GM18870 (cell line): ENCODE measurements around the gene F12.
"Not testable (repeated sequence)": the region's sequence is repeated elsewhere in the genome, so short reads cannot be mapped to it uniquely, and the experiment has no call there.

ENCODE experiments used
- ATAC-seq: cut with Tn5 transposase; IDR thresholded peaks from one replicate; pipeline ENCODE4 v1.9.1; 2021; ENCODE audit warnings: moderate library complexity; ENCODE audit not compliant: unreplicated experiment

F12 gene

DNA sequence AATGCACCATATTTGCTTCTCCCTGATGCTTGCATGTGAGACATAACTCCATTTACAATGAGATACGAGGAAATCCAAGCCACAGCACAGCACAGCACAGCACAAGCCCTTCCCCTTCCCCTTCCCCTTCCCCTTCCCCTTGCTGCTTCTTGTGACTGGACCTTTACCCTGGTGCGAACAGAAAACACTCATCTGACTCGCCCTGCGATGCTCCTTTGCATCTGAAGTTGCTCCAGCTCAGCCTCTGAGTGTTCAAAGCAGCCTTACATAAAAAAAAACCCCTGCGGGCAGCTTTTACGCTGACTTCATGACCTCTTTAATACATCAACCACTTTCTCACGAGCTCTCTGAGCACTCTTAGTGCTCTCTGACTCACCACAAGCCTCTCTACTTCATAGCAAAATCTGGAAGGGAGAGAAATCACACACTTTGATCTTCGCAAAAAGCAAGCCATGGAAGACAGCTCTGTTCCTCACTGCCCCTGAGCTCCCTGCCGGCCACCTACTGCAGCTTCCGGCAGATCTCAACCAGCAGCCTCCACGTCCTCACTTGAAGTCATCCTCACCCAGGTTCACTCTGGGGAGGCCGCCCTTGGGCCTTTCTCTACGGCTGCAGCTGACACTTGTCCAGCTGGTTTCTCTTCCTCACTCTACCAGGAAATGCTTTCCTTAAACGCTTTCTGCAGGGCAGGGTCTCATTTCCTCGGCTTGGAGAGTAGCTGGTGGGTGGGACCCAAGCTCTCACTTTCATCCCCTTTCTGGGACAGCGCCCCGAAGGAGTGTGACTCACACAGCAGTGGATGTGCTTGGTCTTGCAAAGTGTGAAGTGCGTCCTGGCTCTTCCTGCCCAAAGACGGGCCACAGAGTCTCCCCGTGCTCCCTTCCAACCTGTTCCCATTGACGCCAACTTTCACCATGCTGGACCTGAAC is 19.9 kb downstream of the F12 start:
- ATAC-seq = peak; percentile 41

DNA sequence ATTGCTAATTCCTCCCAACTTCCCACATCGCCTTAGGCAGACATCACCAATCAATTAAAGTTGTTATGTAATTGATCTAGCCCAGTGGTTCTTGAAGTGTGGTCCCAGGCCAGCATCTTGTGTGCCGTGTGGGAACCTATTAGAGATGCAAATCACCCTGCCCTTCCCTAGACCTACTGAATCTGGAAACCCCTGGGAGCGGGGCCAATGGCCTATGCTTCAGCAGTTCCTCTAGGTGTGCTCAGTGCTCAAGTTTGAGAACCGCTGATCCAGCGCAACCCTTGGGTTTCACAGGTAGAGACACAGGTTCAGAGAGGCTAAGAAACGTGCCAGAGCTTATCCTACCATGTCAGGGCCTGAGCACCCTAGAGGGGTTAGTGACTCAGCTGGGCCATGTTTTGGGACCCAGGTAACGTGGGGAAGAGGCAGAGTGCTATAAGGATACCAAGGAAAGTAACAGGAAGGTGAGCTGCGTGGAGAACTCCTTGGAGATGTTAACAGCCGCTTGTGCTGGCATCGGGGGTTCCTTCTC is 20.8 kb downstream of the F12 start:
- ATAC-seq = no peak

DNA sequence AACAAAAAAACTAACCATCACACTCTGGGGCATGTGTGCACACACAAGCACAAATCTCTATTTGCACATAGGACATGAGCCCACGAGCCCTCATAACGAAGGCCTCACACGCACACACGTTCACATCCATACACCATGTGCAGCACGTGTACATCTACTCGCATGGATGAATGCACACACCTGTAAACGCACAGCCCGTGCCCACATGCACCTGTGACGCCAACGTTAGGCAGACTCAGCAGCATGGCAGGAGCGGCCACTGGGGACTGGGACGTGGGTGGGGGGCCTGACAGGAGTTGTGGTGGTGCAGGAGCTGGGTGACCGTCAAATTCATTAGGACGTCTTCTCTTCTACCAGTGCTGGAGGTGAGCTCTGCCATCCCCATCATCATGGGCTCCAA is 22.0 kb downstream of the F12 start:
- ATAC-seq = no peak

DNA sequence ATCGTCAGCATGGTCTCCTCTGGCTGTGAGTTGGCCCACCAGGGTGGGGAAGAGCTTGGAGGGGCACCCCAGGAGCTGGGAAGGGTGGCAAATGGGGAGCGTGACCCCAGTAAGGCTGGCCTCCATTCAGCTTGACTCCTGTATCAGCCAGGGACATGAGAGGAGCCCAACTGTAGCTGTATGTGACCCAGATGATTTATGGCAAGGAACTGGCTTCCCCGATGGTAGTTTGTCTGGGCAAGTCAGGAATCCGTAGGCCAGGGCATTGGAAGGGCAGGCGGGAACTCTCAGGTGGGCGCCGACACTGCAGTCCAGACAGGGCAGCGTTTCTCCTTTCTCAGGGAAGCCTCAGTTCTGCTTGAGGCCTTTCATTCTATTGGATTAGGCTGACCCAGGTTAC is 22.8 kb downstream of the F12 start:
- ATAC-seq = no peak

DNA sequence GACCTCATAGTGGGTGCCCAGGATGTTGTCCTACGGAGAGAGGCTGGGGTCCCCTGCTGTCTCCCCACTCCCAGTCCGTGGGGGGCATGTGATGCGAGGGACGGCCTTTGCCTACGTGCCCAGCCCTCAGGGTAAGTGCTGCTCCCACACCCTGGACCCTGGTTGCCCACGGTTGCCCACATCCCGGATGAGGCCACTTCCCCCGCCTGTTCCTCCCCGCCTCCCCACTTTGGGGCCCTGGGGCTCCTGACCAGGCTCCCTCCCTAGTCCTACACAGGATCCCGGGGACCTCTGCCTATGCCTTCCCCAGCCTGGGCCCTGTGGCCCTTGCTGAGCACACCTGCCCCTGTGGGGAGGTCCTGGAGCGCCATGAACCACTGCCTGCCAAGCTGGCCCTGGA is 23.6 kb downstream of the F12 start:
- ATAC-seq = no peak

DNA sequence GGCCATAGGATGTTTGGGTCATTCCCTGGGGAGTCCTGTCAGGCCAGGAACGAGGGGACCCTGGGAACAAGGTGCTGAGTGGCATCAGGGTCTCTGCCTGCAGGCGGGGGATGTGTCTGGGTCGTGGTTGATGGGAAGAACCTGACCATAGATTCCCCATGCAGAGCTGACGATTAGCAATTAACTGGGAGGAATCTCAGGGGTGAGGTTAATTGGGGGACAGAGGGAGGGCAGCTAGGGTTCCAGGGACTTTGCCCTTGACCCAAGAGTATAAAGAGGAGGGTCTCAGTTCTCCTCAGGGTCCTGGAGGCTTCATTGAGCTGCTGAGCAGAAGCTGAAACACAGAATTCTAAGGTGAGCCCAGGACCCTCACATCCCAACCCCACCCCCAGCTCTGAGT is 25.2 kb downstream of the F12 start, which contains the start of gene SLC34A1:
Gene SLC34A1 (plus strand): TSS at position 301 of the 400 bp plus-strand sequence. CDS start 1,308 bp downstream, outside the sequence.
- no peak for ATAC-seq

DNA sequence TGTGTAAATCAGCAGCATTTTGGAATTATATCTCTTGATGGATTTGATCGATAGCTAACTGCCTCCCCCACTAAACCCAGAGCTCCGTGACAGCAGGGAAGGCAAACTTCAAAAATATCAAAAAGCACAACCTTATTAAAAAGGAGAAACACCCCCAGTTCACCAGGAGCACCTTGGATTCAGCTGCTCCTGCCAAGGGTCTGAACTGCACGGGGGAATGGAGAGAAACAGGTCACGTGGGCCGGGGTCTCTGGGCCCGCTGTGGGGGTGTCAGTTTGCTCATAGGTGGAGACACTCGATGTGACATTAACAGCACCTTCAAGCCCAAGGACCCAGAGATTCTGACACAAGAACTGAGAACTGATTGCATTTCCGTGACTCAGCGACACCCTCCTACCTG is 26.2 kb downstream of the F12 start:
- ATAC-seq = no peak

DNA sequence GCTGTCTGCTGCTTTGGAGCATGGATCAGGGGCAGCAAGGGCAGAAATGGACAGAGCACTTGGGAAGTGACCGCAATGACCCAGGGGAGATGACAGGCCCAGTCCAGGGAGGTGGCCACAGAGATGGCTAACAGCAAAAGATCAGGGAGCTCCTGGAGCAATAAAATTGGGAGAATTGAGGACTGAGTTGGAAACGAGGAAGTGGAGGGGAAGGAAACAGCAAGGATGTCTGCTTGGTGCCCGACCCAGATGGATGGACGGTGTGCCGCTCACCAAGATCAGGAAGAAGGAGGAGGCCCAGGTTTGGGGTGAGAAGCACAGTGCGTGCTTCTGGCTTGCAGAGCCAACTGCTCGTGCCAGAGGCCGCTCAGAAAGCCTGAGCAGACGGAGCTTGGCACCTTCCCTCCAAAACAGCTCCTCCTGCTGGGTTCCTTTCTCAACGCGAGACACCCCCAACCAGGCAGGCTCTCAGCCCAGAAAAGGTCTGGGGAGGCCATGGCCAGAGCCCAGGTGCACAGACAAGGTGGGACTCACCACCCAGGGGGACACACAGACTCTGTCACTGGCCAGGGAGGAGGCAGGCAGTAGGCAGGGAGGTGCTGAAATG is 26.8 kb downstream of the F12 start:
- no peak for ATAC-seq

DNA sequence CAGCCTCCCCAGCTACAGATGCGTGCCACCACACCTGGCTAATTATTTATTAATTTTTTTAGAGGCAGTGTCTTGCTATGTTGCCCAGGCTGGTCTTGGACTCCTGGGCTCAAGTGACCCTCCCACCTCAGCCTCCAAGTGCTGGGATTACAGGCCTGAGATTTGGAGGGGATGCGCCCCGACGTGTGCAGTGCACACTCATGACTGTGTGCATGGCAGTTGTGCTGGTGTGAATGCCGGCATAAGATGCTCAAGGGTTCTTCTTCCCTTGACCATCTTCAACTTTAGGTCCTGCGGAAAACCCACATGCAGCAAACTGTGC is 28.6 kb downstream of the F12 start:
- no peak for ATAC-seq

DNA sequence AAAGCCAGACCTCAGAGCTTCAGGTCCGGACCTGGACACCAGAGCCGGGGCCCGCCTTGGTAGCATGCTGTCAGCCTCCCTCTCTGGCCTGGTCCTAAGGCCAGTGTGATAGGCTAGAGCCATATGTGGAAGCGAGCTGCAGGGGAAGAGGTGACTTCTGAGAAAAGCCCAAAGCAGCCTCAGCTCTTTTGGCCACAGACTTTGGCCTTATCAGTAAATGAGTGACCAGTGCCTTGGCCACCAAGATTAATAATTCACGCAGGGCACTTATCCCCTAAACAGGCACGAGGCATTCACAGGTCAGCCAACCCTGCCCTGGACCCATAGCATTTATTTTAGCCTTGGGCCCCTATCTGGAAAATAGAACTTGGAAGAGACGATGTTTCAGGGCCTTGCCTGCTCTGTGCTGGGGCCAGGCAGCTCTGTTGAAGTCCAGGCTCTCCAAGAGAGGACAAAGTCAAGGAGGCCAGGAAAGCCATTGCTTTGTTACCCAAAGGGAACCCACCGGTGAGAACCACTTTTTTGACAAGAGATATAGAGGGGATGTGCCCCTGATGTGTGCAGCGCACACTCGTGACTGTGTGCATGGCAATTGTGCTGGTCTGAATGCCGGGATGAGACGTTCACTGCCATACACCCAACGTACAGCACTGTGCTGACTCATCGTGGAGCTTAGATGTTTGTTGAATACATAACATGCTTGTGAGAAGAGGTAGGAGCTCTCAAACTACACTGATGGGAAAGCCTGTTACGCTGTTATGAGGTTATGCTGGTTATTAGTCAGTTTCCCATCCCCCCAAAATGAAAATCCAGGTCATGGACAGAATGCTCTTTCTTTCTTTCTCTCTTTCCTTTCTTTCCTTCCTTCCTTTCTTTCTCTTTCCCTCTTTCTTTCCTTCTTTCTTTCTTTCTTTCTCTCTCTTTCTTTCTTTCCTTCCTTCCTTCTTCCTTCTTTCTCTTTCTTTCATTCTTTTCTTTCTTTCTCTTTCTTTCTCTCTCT is 30.2 kb downstream of the F12 start:
- peak; percentile 52 for ATAC-seq

DNA sequence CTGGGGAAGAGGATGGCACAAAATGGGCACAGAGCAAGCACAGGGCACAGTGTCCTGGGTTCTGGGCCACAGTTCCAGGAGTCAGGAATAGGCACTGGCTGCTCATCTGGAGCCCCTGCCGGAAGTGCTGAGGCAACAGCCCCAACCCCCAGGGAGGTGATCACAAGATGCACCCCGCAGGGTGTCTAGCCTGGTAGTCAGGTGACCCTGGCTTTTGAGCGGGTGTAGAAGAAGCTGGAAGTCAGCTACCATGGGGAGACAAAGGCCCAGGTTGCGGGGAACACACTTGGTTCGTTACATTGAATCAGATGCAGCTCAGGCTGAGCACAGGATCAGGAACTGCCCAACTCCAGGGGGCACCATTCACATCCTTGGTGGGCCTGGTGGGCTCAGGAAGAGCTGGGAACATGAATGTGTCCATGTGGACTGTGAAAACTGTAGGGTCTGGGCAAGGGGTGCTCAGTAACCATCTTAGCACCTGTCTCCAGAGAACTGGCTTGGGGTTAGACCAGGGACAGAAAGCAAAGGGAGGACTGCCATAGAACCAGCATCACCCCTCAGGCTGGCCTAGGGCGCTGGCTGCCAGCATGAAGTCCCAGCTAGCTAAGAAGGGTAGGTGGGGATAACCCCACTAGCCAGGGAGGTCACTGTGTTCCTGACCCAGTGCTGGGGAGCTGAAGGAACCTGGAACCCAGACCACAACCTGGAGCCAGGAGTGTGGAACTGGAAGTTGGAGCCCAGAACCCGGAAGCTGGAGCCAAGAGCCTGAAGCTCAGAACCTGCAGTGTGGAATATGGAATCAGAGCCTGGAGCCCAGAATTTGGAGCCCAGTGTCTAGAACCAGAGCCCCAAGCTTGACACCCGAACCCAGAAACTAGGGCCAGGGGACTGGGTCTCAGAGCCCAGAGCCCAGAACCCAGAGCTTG is 31.2 kb downstream of the F12 start:
- no peak for ATAC-seq

DNA sequence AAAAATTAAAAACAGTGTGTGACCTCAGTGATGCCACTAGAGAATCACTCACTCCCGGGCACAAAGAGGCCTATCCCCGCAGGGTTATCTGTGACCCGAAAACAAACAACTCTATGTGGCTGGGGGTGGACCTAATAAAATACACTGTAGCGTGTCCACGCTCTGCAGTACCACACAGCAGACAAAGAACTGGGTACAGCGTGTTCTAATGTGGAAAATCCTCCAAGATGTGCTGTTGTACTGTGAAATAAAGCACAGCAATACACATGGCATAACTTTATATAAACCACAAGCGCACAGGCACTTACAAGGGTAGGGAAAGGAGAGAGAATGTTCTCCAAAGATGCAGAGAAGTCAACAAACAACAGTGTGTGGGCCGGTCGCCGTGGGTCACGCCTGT is 33.3 kb downstream of the F12 start:
- no peak for ATAC-seq

DNA sequence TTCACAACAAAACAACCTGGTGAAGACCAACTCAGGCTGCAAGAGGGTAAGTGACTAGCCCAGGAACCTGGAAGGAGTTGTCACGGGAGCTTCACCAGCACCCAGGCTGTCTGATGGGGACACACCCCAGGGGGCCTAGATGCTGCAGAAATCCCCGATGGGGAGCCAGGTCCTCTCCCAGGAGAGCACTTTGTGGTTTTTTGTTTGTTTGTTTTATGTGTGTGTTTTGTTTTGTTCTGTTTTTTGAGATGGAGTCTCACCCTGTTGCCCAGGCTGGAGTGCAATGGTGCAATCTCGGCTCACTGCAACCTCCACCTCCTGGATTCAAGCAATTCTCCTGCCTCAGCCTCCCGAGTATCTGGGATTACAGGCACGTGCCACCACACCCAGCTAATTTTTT is 33.8 kb downstream of the F12 start:
- ATAC-seq = not testable (repeated sequence)

DNA sequence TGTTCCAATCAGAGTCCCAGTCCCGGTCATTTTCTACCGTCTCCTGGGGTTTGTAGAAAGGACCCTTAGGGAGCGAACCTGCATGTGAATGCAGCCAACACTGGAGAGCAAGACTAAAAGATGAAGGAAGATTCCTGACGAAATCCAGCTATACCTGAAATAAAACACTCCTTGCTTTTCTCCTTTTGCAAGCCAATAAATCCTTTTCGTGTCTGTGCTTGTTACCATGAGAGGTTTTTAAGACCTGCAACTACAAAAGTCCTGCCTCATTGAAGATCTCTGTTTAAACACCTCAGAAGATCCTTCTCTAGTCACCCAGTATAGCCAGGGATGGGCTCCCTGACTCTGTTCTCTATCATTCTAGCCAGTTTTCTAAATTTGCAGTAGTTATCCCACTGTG is 35.2 kb downstream of the F12 start:
- ATAC-seq = no peak

DNA sequence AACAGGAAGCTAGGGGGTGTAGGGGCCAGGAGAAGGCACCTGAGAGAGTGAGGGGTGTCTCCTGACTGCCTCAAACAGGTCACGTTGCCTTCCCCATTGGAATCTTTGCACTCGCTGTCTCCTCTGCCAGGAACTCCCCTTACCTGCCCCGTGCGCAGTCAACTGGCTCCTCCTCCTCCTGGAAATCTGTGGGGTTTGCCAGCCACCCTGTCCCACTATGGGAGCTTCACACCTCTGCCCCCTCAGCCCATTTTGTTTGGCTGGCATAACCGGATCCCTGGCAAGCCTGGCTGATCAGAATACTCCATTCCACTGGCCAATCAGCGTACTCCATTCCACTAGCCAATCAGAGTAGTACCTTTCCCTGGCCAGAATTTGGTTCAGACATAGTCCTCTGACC is 35.6 kb downstream of the F12 start:
- ATAC-seq = no peak

DNA sequence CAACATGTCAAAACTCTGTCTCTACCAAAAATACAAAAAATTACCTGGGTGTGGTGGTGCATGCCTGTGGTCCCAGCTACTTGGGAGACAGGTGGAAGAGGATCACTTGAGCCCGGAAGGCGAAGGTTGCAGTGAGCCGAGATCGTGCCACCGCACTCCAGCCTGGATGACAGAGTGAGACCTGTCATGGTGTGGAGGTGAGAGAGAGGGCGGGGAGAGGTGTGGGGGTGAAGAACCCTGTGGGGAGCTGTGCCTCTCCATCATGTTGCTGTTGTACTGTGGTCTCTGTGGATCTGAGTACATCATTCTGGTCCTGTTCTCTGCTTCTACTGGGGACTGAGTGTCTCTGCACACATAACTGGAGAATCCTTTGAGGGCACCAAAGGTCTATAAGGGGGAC is 36.5 kb downstream of the F12 start:
- ATAC-seq = no peak

DNA sequence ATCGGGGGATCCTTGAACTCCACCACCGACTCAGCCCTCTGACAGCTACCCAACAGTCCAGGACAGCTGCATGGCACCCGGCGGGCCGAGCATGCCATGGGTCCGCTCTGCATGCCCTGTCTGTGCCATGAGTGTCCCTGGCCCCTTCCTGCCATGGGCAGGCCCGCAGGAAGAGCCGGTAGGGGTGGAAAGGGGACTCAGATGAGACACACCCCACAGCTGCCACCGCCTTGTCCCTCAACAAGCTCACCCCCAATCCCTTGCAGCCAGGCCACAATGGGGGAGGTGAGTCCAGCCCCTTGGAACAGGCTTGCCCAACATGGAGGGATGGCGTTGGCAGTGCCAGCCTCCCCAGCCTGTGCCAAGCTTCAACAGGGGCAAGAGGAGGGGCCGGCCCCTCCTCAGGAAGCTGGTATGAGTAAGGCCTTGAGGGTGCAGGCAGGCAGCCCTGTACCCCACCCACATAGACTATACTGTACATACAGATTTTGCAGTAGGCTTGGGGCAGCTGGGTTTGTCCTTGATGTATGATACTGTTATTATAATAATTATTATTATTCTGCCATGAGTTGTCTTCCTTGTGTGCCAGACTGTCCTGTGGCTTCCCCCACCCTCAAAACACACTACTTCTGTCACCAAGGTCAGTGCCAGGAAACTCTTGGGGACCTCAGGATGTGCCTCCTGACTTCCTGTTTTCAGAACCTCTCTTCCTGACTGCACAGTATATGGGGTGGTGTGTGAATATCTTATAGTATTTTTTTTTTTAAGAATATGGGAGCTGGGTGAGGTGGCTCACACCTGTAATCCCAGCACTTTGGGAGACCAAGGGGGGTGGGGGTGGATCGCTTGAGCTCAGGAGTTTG is 37.1 kb downstream of the F12 start:
- no peak for ATAC-seq

DNA sequence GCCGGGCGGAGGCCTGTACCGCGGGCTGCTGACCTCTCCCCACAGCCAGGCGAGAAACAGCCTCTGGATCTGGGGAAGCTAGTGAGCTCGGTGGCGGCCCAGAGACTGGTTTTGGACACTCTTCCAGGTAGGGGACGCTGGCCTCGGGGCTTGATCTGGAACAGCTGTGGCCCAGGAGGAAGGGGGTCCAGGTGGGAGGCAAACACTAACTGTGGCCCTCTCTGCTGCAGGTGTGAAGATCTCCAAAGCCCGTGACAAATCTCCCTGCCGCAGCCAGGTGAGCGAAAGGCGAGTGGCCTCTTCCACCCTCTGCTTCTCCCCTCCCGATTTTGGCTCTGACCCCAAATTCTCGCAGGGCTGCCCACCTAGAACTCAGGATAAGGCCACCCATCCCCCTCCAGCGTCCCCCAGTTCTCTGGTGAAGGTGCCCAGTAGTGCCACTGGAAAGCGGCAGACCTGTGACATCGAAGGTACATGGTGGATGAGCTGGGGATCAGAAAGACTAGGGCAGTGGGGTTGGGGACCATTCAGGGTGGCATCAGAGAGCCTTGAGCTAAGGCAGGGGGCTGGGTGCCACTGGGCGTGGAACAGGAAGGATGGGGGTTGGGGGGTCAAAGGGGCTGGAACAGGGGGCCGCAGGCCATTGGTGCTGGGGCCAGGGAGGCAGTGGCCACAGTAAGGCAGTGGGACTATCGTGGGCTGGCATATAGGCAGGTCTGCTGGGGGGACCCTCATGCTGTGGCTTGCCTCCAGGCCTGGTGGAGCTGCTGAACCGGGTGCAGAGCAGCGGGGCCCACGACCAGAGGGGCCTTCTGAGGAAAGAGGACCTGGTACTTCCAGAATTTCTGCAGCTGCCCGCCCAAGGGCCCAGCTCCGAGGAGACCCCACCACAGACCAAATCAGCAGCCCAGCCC is 38.0 kb downstream of the F12 start:
- ATAC-seq = no peak
